PFSK-1 (cell line): ENCODE results near the gene BCAP31. TPM values are rescaled to one million over a fixed set of nuclear protein-coding genes. Genes with fewer than 3 reads are reported as not detected.
A peak's percentile ranks its signal among the peaks of the same experiment; 100 is the strongest.

Source experiments
- FOXP2 ChIP-seq: optimal IDR thresholded peaks from 2 replicates; pipeline ENCODE3; 2011; ENCODE audit warnings: borderline replicate concordance, control low read depth, inconsistent platforms; ENCODE audit not compliant: insufficient read depth; ENCODE audit errors: extremely low read length, extremely low read depth
- POLR2AphosphoS5 ChIP-seq: IDR thresholded peaks from 2 replicates; pipeline ENCODE4 v1.6.1; 2012; ENCODE audit warnings: low read depth, mild to moderate bottlenecking, control low read depth, low read length, moderate library complexity
- SIN3A ChIP-seq: IDR thresholded peaks from 2 replicates; pipeline ENCODE4 v1.6.1; 2012; ENCODE audit warnings: mild to moderate bottlenecking, low read length, moderate library complexity, borderline replicate concordance; ENCODE audit not compliant: insufficient read depth
- TAF1 ChIP-seq: IDR thresholded peaks from 2 replicates; pipeline ENCODE4 v1.6.1; 2012; ENCODE audit warnings: low read length, control low read depth, borderline replicate concordance; ENCODE audit not compliant: insufficient read depth
- polyA plus RNA-seq: library from polyadenylated mRNA; unstranded; fragments of >200 nt; gene quantifications from one replicate; pipeline ENCODE4 v1.2.1, GENCODE V29; 2012; ENCODE audit warnings: low read depth, missing spikeins; ENCODE audit not compliant: insufficient read length
- TF ChIP-seq, protein P1 (sequence below), 2 experiments: IDR thresholded peaks; 2 replicates each; pipeline versions ENCODE4 v1.6.1 to v1.8.0; 2011 to 2012; ENCODE audit warnings: low read depth in 2 of 2, low read length in 2 of 2, control low read depth in 1 of 2, inconsistent platforms in 1 of 2, mild to moderate bottlenecking in 1 of 2, moderate library complexity in 1 of 2; ENCODE audit not compliant: insufficient read depth in 1 of 2

The BCAP31 gene
- 246 TPM for polyA plus RNA-seq

DNA sequence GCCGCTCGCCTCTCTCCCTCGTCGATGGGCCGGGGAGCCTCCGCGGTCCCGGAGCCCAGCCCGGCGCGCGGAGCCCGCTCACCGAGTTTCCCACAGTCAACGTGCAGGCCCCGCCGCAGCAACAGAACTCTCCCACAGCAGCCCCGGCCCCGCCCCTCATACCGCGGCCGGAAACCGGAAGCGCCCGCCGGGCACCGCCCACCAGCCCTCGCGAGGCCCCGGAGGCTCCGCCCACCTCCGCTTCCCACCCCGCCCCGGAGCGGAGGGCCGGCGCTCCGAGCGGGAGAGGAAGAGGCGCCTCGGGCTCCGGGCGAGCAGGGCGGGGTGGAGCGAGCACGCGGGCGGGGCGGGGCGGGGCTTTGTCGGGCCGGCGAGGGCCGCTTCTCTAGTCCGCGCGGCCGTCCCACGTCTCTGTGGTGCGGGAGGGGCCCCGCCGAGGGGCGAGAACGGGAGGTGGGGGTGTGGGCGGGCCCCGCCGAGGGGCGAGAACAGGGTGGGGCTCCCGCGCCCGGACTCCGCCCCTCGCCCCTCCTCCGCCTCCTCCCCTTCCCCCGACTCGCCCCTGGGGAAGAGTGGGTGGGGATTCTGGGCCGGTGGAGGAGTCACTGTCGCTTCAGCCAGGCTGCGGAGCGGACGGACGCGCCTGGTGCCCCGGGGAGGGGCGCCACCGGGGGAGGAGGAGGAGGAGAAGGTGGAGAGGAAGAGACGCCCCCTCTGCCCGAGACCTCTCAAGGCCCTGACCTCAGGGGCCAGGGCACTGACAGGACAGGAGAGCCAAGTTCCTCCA is at the start of gene BCAP31, which contains the start of gene ABCD1:
TSS of gene BCAP31 (minus strand) at position 136 of the 787 bp plus-strand sequence. CDS start 1,143 bp downstream, outside the sequence.
TSS of gene ABCD1 (plus strand) at position 605 of the 787 bp plus-strand sequence. CDS start 411 bp downstream, outside the sequence.
- peak; percentile 28; the same call in 1 of the 2 replicates for TF ChIP-seq POLR2AphosphoS5
- TF ChIP-seq, protein P1, sequence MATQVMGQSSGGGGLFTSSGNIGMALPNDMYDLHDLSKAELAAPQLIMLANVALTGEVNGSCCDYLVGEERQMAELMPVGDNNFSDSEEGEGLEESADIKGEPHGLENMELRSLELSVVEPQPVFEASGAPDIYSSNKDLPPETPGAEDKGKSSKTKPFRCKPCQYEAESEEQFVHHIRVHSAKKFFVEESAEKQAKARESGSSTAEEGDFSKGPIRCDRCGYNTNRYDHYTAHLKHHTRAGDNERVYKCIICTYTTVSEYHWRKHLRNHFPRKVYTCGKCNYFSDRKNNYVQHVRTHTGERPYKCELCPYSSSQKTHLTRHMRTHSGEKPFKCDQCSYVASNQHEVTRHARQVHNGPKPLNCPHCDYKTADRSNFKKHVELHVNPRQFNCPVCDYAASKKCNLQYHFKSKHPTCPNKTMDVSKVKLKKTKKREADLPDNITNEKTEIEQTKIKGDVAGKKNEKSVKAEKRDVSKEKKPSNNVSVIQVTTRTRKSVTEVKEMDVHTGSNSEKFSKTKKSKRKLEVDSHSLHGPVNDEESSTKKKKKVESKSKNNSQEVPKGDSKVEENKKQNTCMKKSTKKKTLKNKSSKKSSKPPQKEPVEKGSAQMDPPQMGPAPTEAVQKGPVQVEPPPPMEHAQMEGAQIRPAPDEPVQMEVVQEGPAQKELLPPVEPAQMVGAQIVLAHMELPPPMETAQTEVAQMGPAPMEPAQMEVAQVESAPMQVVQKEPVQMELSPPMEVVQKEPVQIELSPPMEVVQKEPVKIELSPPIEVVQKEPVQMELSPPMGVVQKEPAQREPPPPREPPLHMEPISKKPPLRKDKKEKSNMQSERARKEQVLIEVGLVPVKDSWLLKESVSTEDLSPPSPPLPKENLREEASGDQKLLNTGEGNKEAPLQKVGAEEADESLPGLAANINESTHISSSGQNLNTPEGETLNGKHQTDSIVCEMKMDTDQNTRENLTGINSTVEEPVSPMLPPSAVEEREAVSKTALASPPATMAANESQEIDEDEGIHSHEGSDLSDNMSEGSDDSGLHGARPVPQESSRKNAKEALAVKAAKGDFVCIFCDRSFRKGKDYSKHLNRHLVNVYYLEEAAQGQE (IDR thresholded peaks at IDR 0.05; ENCODE audit: insufficient read depth in 1 of 2, low read depth in 2 of 2, low read length in 2 of 2), result no peak
- no peak for TF ChIP-seq FOXP2
- no peak; the same call in 1 of the 2 replicates for TF ChIP-seq TAF1
- 0 out of 2 replicates have a peak, but pooled peaks have one; percentile 20 for TF ChIP-seq SIN3A

DNA sequence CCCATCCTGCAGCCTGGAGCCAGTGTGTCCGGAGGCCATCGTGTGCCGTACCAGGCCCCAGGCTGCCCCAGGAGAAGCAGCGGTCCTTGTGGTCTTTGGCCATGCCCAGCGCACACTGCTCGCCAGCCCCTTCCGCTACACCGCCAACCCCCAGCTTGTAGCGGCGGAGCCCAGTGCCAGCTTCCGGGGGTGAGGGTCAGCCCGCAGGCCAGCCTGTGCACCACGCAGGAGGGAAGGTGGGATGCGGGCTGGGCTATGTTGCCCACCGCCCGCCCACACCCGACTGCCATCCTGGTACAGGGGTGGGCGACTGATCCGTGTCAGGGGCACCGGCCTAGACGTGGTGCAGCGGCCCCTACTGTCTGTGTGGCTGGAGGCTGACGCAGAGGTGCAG is 49.0 kb upstream of the BCAP31 start:
- TF ChIP-seq, protein P1 (IDR thresholded peaks at IDR 0.05; ENCODE audit: insufficient read depth in 1 of 2, low read depth in 2 of 2, low read length in 2 of 2), result no peak
- TF ChIP-seq POLR2AphosphoS5 (no peak), SIN3A (no peak), FOXP2 (no peak), TAF1 (no peak)

DNA sequence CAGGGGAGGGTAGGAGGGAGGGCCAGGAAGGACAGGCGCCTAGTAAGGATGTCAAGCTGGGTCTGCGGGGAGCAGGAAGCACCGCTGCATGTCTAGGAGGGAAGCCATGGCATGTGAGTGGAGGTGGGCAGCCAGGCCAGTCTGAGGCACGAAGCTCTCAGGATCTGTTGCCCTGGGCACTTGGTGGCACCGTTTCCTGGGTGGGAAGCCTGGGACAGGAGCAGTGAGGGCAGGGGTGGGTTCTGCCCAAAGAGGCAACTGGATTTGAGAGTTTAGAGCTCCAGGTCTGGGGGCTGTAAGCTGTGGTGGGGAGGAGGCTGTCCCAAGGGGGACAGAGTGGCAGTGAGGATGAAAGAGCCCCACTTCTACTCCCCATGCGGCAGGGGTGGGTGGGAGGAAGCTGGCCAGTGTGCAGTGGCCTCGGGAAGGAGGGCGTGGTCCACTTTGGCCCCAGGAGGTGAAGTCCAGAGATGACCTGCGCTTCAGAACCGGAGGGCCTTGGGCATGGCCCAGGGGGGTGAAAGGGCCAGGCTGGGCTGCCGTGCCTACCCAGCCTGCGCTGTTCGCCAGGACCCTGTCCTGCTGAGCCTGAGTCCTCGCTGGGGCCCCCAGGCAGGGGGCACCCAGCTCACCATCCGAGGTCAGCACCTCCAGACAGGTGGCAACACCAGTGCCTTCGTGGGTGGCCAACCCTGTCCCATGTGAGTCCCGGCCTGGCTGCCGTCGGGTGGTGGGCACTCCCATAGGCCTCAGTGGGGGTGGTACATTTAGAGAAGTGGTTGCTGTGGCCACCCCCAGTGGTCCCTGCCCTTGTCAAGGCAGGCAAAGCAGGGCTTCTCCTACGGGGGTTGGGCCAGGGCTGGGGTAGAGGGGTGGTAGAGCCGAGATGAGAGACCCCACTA is 48.4 kb upstream of the BCAP31 start:
- TF ChIP-seq POLR2AphosphoS5 (no peak), FOXP2 (no peak), TAF1 (no peak), SIN3A (no peak)
- TF ChIP-seq, protein P1 (IDR thresholded peaks at IDR 0.05; ENCODE audit: insufficient read depth in 1 of 2, low read depth in 2 of 2, low read length in 2 of 2), result no peak

DNA sequence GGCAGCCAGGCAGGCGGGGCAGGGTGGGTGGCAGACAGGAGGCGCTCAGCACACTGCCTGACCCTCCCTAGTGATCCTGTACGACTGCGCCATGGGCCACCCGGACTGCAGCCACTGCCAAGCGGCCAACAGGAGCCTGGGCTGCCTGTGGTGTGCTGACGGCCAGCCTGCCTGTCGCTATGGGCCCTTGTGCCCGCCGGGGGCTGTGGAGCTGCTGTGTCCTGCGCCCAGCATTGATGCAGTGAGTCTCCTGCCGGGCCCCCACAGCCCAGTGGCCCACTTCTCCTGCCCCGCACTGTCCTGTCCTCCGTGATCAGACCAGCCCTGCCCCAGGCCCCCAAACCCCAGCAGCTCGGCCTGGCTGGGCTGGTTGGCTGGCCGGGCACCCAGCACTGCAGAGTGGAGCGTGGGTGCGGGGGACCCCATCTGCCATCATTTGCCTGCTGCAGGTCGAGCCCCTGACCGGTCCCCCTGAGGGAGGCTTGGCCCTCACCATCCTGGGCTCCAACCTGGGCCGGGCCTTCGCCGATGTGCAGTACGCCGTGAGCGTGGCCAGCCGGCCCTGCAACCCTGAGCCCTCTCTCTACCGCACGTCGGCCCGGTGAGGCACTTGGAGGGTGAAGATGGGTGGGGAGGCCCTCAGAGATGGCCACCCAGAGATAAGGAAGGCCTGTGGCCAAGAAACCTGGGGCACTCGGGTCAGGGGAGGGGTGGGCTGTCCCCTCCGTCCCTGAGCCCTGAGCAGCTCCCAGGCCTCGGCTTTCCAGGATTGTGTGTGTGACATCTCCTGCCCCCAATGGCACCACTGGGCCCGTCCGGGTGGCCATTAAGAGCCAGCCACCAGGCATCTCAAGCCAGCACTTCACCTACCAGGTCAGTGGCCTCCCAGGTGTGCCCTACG is 47.5 kb upstream of the BCAP31 start:
- TF ChIP-seq SIN3A (no peak), POLR2AphosphoS5 (no peak), FOXP2 (no peak), TAF1 (no peak)
- TF ChIP-seq, protein P1 (IDR thresholded peaks at IDR 0.05; ENCODE audit: insufficient read depth in 1 of 2, low read depth in 2 of 2, low read length in 2 of 2), result no peak
